MM.1S (cell line): ENCODE results near the gene LGR4.

Experiments
- DNase-seq: peaks from one replicate; pipeline ENCODE4 v3.0.0-alpha.2; 2015
- H2AFZ ChIP-seq: fragments of 300-600 bp; sonication (generic); 2 replicates; pipeline ENCODE4 v1.6.0; 2016; ENCODE audit warnings: antibody characterized with exemption, low read length
- H3F3A ChIP-seq: fragments of 300-600 bp; sonication (generic); 2 replicates; pipeline ENCODE4 v1.6.1; 2016; ENCODE audit warnings: mild to moderate bottlenecking, antibody characterized with exemption, low read length, moderate library complexity, mixed read lengths; ENCODE audit not compliant: insufficient read depth
- H3K27ac ChIP-seq: fragments of 300-600 bp; sonication (generic); 2 replicates; pipeline ENCODE4 v1.5.1; 2016; ENCODE audit warnings: mild to moderate bottlenecking, low read length
- H3K27me3 ChIP-seq: fragments of 300-600 bp; sonication (generic); replicated peaks from 2 replicates; pipeline ENCODE4 v1.6.0; 2016; ENCODE audit warnings: low read length; ENCODE audit not compliant: insufficient read depth
- H3K36me3 ChIP-seq: fragments of 300-600 bp; sonication (generic); replicated peaks from 2 replicates; pipeline ENCODE4 v1.6.1; 2016; ENCODE audit warnings: mild to moderate bottlenecking, low read length, mixed read lengths; ENCODE audit not compliant: insufficient read depth
- H3K4me1 ChIP-seq: fragments of 300-600 bp; sonication (generic); 2 replicates; pipeline ENCODE4 v1.6.1; 2016; ENCODE audit warnings: low read length, mixed read lengths
- H3K4me2 ChIP-seq: fragments of 300-600 bp; sonication (generic); 2 replicates; pipeline ENCODE4 v1.6.0; 2016; ENCODE audit warnings: low read depth, low read length
- H3K4me3 ChIP-seq: fragments of 300-600 bp; sonication (generic); 2 replicates; pipeline ENCODE4 v1.5.1; 2016; ENCODE audit warnings: low read length, mixed read lengths
- H3K79me2 ChIP-seq: fragments of 300-600 bp; sonication (generic); 2 replicates; pipeline ENCODE4 v1.6.1; 2016; ENCODE audit warnings: mixed run types, low read length, mixed read lengths
- H3K9ac ChIP-seq: fragments of 300-600 bp; sonication (generic); 2 replicates; pipeline ENCODE4 v1.6.1; 2016; ENCODE audit warnings: low read length, mixed read lengths
- H3K9me2 ChIP-seq: fragments of 300-600 bp; sonication (generic); replicated peaks from 2 replicates; pipeline ENCODE4 v1.6.1; 2016; ENCODE audit warnings: mild to moderate bottlenecking, low read length, mixed read lengths; ENCODE audit not compliant: insufficient read depth
- H3K9me3 ChIP-seq: fragments of 300-600 bp; sonication (generic); replicated peaks from 2 replicates; pipeline ENCODE4 v1.6.1; 2016; ENCODE audit warnings: mild to moderate bottlenecking, low read length, mixed read lengths; ENCODE audit not compliant: insufficient read depth
- H4K20me1 ChIP-seq: fragments of 300-600 bp; sonication (generic); 2 replicates; pipeline ENCODE4 v1.6.1; 2016; ENCODE audit warnings: mild to moderate bottlenecking, low read length, moderate library complexity, mixed read lengths; ENCODE audit not compliant: insufficient read depth
- CTCF ChIP-seq: fragments of 300-600 bp; sonication (generic); IDR thresholded peaks from 2 replicates; pipeline ENCODE4 v1.5.1; 2016; ENCODE audit warnings: antibody characterized with exemption, low read length, mixed read lengths
- EZH2 ChIP-seq: fragments of 300-600 bp; sonication (generic); optimal IDR thresholded peaks from 2 replicates; pipeline ENCODE3; 2017; ENCODE audit warnings: low read depth, mild to moderate bottlenecking, antibody characterized with exemption, low read length, mixed read lengths
- EZH2phosphoT487 ChIP-seq: fragments of 300-600 bp; sonication (generic); IDR thresholded peaks from 2 replicates; pipeline ENCODE4 v1.6.1; 2018; ENCODE audit warnings: antibody characterized with exemption, low read length

The LGR4 gene

GRCh38 chr11:27394781-27395228 lies 77.8 kb downstream of the LGR4 start:
- Histone ChIP-seq H3K4me2 (no peak overlapping the region), H3K36me3 (no peaks in the 10 kb centered on the region), H3K4me3 (no peak overlapping the region), H4K20me1 (no peaks in the 10 kb centered on the region), H2AFZ (no peak overlapping the region), H3K27me3 (no peaks in the 10 kb centered on the region), H3K79me2 (no peaks in the 10 kb centered on the region), H3F3A (no peaks in the 10 kb centered on the region), H3K9ac (no peak overlapping the region), H3K9me3 (no peaks in the 10 kb centered on the region), H3K27ac (no peak overlapping the region), H3K9me2 (no peaks in the 10 kb centered on the region), H3K4me1 (no peaks in the 10 kb centered on the region)
- TF ChIP-seq EZH2phosphoT487 (no peak), CTCF (no peak), EZH2 (no peak)
- DNase-seq, result no peak

- no peaks in the 10 kb centered on the region for H3K27me3 ChIP-seq
- no peaks in the 10 kb centered on the region for H4K20me1 ChIP-seq
- no peaks in the 10 kb centered on the region for H3K4me1 ChIP-seq
- H3K79me2 ChIP-seq, result no peaks in the 10 kb centered on the region
- no peak overlapping the region for H3K27ac ChIP-seq
- H3K4me3 ChIP-seq, result no peak overlapping the region
- no peak overlapping the region for H3K4me2 ChIP-seq
- no peak for DNase-seq
- no peaks in the 10 kb centered on the region for H3K9me3 ChIP-seq
- TF ChIP-seq EZH2 (no peak), CTCF (no peak), EZH2phosphoT487 (no peak)
- H3K9ac ChIP-seq, result no peak overlapping the region
- H2AFZ ChIP-seq, result no peak overlapping the region
- no peaks in the 10 kb centered on the region for H3K9me2 ChIP-seq
- H3F3A ChIP-seq, result no peaks in the 10 kb centered on the region
- H3K36me3 ChIP-seq, result no peaks in the 10 kb centered on the region
These were observed 80.1 kb downstream of the LGR4 start for GRCh38 chr11:27392278-27393114.

- no peak overlapping the region for H3K27ac ChIP-seq
- no peaks in the 10 kb centered on the region for H3K9me3 ChIP-seq
- H2AFZ ChIP-seq, result no peak overlapping the region
- no peaks in the 10 kb centered on the region for H3K4me1 ChIP-seq
- no peaks in the 10 kb centered on the region for H4K20me1 ChIP-seq
- no peaks in the 10 kb centered on the region for H3F3A ChIP-seq
- DNase-seq, result no peak
- H3K4me3 ChIP-seq, result no peak overlapping the region
- no peaks in the 10 kb centered on the region for H3K79me2 ChIP-seq
- H3K36me3 ChIP-seq, result no peaks in the 10 kb centered on the region
- no peaks in the 10 kb centered on the region for H3K27me3 ChIP-seq
- no peaks in the 10 kb centered on the region for H3K9me2 ChIP-seq
- no peak overlapping the region for H3K4me2 ChIP-seq
- no peak overlapping the region for H3K9ac ChIP-seq
- TF ChIP-seq EZH2phosphoT487, result no peak
- TF ChIP-seq CTCF, result no peak
- TF ChIP-seq EZH2, result no peak
These were observed 81.1 kb downstream of the LGR4 start for GRCh38 chr11:27391331-27392015.
